WTC11 (cell line): ENCODE results near the gene LRRIQ1.
"Not testable (repeated sequence)": the region's sequence is repeated elsewhere in the genome, so short reads cannot be mapped to it uniquely, and the experiment has no call there.

ENCODE experiments used
- CREB1 ChIP-seq: sonication (generic); formaldehyde crosslinking; IDR thresholded peaks from 2 replicates; pipeline ENCODE4 v1.8.0; 2023; ENCODE audit warnings: mild to moderate bottlenecking, missing genetic modification reagents
- CTCF ChIP-seq: fragments of 200-600 bp; IDR thresholded peaks from 2 replicates; pipeline ENCODE4 v1.8.0; 2022; ENCODE audit warnings: antibody characterized with exemption
- KAT7 ChIP-seq: sonication (generic); formaldehyde crosslinking; IDR thresholded peaks from 2 replicates; pipeline ENCODE4 v1.8.1; 2023; ENCODE audit warnings: missing genetic modification reagents, mild to moderate bottlenecking, borderline replicate concordance
- USF2 ChIP-seq: sonication (generic); formaldehyde crosslinking; IDR thresholded peaks from 2 replicates; pipeline ENCODE4 v1.8.1; 2023; ENCODE audit warnings: mild to moderate bottlenecking, missing genetic modification reagents, moderate library complexity

- TF ChIP-seq CREB1 (CRISPR knock-in tag); CTCF; KAT7 (CRISPR knock-in tag); USF2: not testable (repeated sequence)
Measured at GRCh38 chr12:85203809-85204208, 167.7 kb downstream of the LRRIQ1 start.
